B cell (primary cell): Measurements from ENCODE around the gene FTO. TPM values are rescaled to one million over a fixed set of nuclear protein-coding genes. Genes with fewer than 3 reads are reported as not detected.

ENCODE experiments used
- ATAC-seq: fragments of 200-7000 bp; cut with Tn5 transposase; one replicate; pipeline ENCODE4 v1.10.0; 2021; ENCODE audit warnings: low read depth, mild to moderate bottlenecking, moderate number of reproducible peaks, moderate library complexity
- CTCF ChIA-PET: fragments of 350-600 bp; sonication (Branson Sonifier 250); formaldehyde crosslinking; loops from one replicate; lab custom pipeline; 2021; ENCODE audit warnings: antibody characterized with exemption, inconsistent platforms; lab: Charles Lee
- POLR2A ChIA-PET: fragments of 350-600 bp; sonication (Branson Sonifier 250); formaldehyde crosslinking; loops from one replicate; lab custom pipeline; 2021; ENCODE audit warnings: antibody characterized with exemption; lab: Charles Lee
- DNase-seq: peaks from one replicate; pipeline ENCODE4 v3.0.0; 2013
- H2AFZ ChIP-seq: 2 replicates; pipeline ENCODE4 v1.6.1; 2012; ENCODE audit warnings: mild to moderate bottlenecking, low read depth, low read length; ENCODE audit not compliant: insufficient read depth, poor library complexity, severe bottlenecking
- H3K27ac ChIP-seq, 2 donors: 1 replicate in 1 of 2; 2 replicates in 1 of 2; pipeline ENCODE4 v1.5.1; 2012 to 2013; ENCODE audit warnings: low read length in 2 of 2, mild to moderate bottlenecking in 2 of 2, moderate library complexity in 1 of 2
- H3K27me3 ChIP-seq, 4 experiments: fragments of 200-600 bp in 1 of 4; sonication (generic) in 1 of 4; replicated peaks in 1 of 4; 1 replicate in 2 of 4; 2 replicates in 2 of 4; pipeline versions ENCODE4 v1.6.1 to v1.7.0; 2013 to 2016; ENCODE audit warnings: low read length in 3 of 4, mild to moderate bottlenecking in 2 of 4, mixed read lengths in 1 of 4, moderate library complexity in 1 of 4; ENCODE audit not compliant: insufficient read depth in 4 of 4, control insufficient read depth in 3 of 4; ENCODE audit errors: control extremely low read depth in 1 of 4
- H3K36me3 ChIP-seq, 2 experiments: replicated peaks in 1 of 2; 1 replicate in 1 of 2; 2 replicates in 1 of 2; pipeline versions ENCODE4 v1.6.1 to v1.7.1; 2013; ENCODE audit warnings: low read length in 1 of 2; ENCODE audit not compliant: insufficient read depth in 2 of 2, control insufficient read depth in 1 of 2; ENCODE audit errors: control extremely low read depth in 1 of 2, extremely low read depth in 1 of 2
- H3K4me1 ChIP-seq, 2 donors: fragments of 200-600 bp in 1 of 2; sonication (generic) in 1 of 2; 1 replicate in 1 of 2; 2 replicates in 1 of 2; pipeline versions ENCODE4 v1.5.1 to v1.6.1; 2013 to 2017; ENCODE audit warnings: low read length in 2 of 2; ENCODE audit not compliant: control insufficient read depth in 2 of 2, insufficient read depth in 2 of 2
- H3K4me2 ChIP-seq: replicated peaks from 2 replicates; pipeline ENCODE3; 2012; ENCODE audit warnings: mild to moderate bottlenecking, low read depth, low read length; ENCODE audit not compliant: poor library complexity, severe bottlenecking
- H3K4me3 ChIP-seq, 5 experiments: fragments of 200-600 bp in 1 of 5; sonication (generic) in 1 of 5; 1 replicate in 3 of 5; 2 replicates in 2 of 5; pipeline versions ENCODE4 v1.5.1 to v1.7.0; 2011 to 2016; ENCODE audit warnings: low read length in 4 of 5, mild to moderate bottlenecking in 4 of 5, low read depth in 2 of 5, control low read depth in 1 of 5, moderate library complexity in 1 of 5; ENCODE audit not compliant: insufficient read depth in 1 of 5; ENCODE audit errors: control extremely low read depth in 1 of 5, extremely low read depth in 1 of 5
- H3K79me2 ChIP-seq: fragments of 200-600 bp; sonication (generic); one replicate; pipeline ENCODE4 v1.6.0; 2016; ENCODE audit warnings: low read length; ENCODE audit not compliant: control insufficient read depth, insufficient read depth
- H3K9ac ChIP-seq: fragments of 200-600 bp; sonication (generic); 2 replicates; pipeline ENCODE4 v1.6.1; 2017; ENCODE audit warnings: mild to moderate bottlenecking, low read length, moderate library complexity
- H3K9me3 ChIP-seq, 3 donors: one replicate each; pipeline versions ENCODE4 v1.6.1 to v1.7.1; 2013; ENCODE audit warnings: low read length in 2 of 3; ENCODE audit not compliant: control insufficient read depth in 2 of 3, insufficient read depth in 1 of 3; ENCODE audit errors: control extremely low read depth in 1 of 3
- H4K20me1 ChIP-seq: 2 replicates; pipeline ENCODE4 v1.6.0; 2012; ENCODE audit warnings: mild to moderate bottlenecking, low read length; ENCODE audit not compliant: insufficient read depth, control insufficient read depth, poor library complexity, severe bottlenecking
- H3K27ac Mint-ChIP-seq: one replicate; pipeline ENCODE4 v1.8.0; 2021; ENCODE audit warnings: mixed read lengths
- H3K27me3 Mint-ChIP-seq: one replicate; pipeline ENCODE4 v1.8.0; 2021; ENCODE audit warnings: mixed read lengths
- H3K4me1 Mint-ChIP-seq: one replicate; pipeline ENCODE4 v1.8.0; 2021; ENCODE audit warnings: mixed read lengths
- H3K4me3 Mint-ChIP-seq: one replicate; pipeline ENCODE4 v1.8.0; 2021; ENCODE audit warnings: mixed read lengths
- H3K9me3 Mint-ChIP-seq: one replicate; pipeline ENCODE4 v1.8.0; 2022; ENCODE audit warnings: mixed read lengths; ENCODE audit not compliant: insufficient read depth
- EZH2 ChIP-seq: IDR thresholded peaks from 2 replicates; pipeline ENCODE4 v1.6.1; 2012; ENCODE audit warnings: borderline replicate concordance, low read depth, mild to moderate bottlenecking, moderate library complexity, low read length; ENCODE audit not compliant: insufficient read depth, poor library complexity, severe bottlenecking
- WGBS: methylation state at CpG from one replicate; pipeline ENCODE4 v1.1.5; 2013; ENCODE audit warnings: missing lambda C conversion rate; ENCODE audit not compliant: insufficient coverage; 5-methylcytosine and 5-hydroxymethylcytosine counted together
- intact Hi-C: fragments of 100-400 bp; cut with micrococcal nuclease; formaldehyde crosslinking; loops from one replicate; pipeline ENCODE4 v1.10.0; 2022
- polyA plus RNA-seq: library from polyadenylated mRNA; depleted of rRNA; stranded (reverse); fragments of >200 nt; gene quantifications from 2 replicates; pipeline ENCODE4 v1.2.3, GENCODE V29; 2012
- total RNA-seq, 2 donors: library from RNA; stranded (reverse); fragments of 120-200 nt in 1 of 2; gene quantifications; 1 replicate in 1 of 2; 2 replicates in 1 of 2; pipeline versions ENCODE4 v1.2.3 to v1.2.4, GENCODE V29; 2013 to 2022
- TF ChIP-seq, protein P1 (sequence below): fragments of 200-600 bp; IDR thresholded peaks from one replicate; pipeline ENCODE4 v1.8.0; 2022; ENCODE audit warnings: antibody characterized with exemption, mild to moderate bottlenecking

FTO gene
- total and polyA plus RNA-seq, 2 donors (not counting 1 experiment from before 2014, with no cell fraction given): 26.5 to 68.5 TPM

- Histone ChIP-seq H3K4me3 (no peak overlapping the region), H4K20me1 (no peaks in the 10 kb centered on the region), H3K4me2 (peak overlapping the region; percentile 34), H3K4me1 (peaks cover 7 to 11% of the 10 kb centered on the region in 2 donors), H3K9me3 (peaks cover 0 to 2% (median 0%) of the 10 kb centered on the region in 3 donors), H3K27me3 (no peaks in the 10 kb centered on the region), H3K79me2 (no peaks in the 10 kb centered on the region), H2AFZ (no peak overlapping the region), H3K9ac (peak overlapping the region; percentile 15), H3K36me3 (no peaks in the 10 kb centered on the region), H3K27ac (peak overlapping the region in 1 of 2 donors; percentile 47)
- no peak for ATAC-seq
- ChIA-PET CTCF (no interaction called here), POLR2A (no interaction called here)
- H3K27me3 Mint-ChIP-seq: no peaks in the 10 kb centered on the region
- no peak for TF ChIP-seq EZH2
- TF ChIP-seq, protein P1, sequence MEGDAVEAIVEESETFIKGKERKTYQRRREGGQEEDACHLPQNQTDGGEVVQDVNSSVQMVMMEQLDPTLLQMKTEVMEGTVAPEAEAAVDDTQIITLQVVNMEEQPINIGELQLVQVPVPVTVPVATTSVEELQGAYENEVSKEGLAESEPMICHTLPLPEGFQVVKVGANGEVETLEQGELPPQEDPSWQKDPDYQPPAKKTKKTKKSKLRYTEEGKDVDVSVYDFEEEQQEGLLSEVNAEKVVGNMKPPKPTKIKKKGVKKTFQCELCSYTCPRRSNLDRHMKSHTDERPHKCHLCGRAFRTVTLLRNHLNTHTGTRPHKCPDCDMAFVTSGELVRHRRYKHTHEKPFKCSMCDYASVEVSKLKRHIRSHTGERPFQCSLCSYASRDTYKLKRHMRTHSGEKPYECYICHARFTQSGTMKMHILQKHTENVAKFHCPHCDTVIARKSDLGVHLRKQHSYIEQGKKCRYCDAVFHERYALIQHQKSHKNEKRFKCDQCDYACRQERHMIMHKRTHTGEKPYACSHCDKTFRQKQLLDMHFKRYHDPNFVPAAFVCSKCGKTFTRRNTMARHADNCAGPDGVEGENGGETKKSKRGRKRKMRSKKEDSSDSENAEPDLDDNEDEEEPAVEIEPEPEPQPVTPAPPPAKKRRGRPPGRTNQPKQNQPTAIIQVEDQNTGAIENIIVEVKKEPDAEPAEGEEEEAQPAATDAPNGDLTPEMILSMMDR: no peak
- 0% methylated on average over 1 of the region's 1 CpG for WGBS
- H3K4me1 Mint-ChIP-seq: peaks cover 17% of the 10 kb centered on the region
- intact Hi-C loops: no loop called here
- DNase-seq: peak; percentile 7
- peaks cover 3% of the 10 kb centered on the region for H3K9me3 Mint-ChIP-seq
- peak overlapping the region; percentile 42 for H3K27ac Mint-ChIP-seq
- H3K4me3 Mint-ChIP-seq: peak overlapping the region; percentile 11
Observed at GRCh38 chr16:53865494-53865863, 161.5 kb downstream of the FTO start.

DNA sequence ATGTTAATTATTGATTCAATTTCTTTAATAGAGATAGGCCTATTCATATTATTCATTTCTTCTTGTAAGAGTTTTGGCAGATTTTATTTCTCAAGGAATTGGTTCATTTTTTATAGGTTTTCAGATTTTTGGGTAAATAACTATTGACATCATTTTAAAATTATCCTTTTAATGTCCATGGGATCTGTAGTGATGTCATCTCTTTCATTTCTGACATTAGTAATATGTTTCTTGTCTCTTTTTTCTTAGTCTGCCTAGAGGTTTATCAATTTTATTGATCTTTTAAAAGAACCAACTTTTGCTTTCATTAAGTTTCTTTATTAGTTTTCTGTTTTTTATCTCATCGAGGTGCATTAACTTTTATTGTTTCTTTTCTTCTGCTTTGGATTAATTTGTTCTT, 162.6 kb downstream of the FTO start:
- no peak overlapping the region for H3K4me3 Mint-ChIP-seq
- ChIA-PET POLR2A (no interaction called here), CTCF (no interaction called here)
- Histone ChIP-seq H3K27ac (no peak overlapping the region), H3K36me3 (no peaks in the 10 kb centered on the region), H3K27me3 (no peaks in the 10 kb centered on the region), H3K4me1 (peaks cover 7 to 11% of the 10 kb centered on the region in 2 donors), H3K4me3 (no peak overlapping the region), H4K20me1 (no peaks in the 10 kb centered on the region), H3K4me2 (no peak overlapping the region), H3K9ac (no peak overlapping the region), H3K9me3 (peaks cover 0 to 3% (median 2%) of the 10 kb centered on the region in 3 donors), H3K79me2 (no peaks in the 10 kb centered on the region), H2AFZ (no peak overlapping the region)
- no CpG with 5 or more reads among the region's 1 CpG for WGBS
- intact Hi-C loops: no loop called here
- H3K27ac Mint-ChIP-seq: no peak overlapping the region
- H3K9me3 Mint-ChIP-seq: peaks cover 7% of the 10 kb centered on the region
- peaks cover 17% of the 10 kb centered on the region for H3K4me1 Mint-ChIP-seq
- DNase-seq (no peak), ATAC-seq (no peak)
- no peaks in the 10 kb centered on the region for H3K27me3 Mint-ChIP-seq
- TF ChIP-seq EZH2: no peak
- TF ChIP-seq, protein P1: no peak
